H9 (cell line): ENCODE results near the gene YPEL5. TPM values are rescaled to one million over a fixed set of nuclear protein-coding genes. Genes with fewer than 3 reads are reported as not detected.
A peak's percentile ranks its signal among the peaks of the same experiment; 100 is the strongest.

Experiments used
- DNase-seq: peaks from one replicate; pipeline ENCODE4 v3.0.0-alpha.2; 2017
- H2AFZ ChIP-seq: one replicate; pipeline ENCODE4 v1.6.1; 2013; ENCODE audit warnings: mild to moderate bottlenecking, low read length, control low read depth, moderate library complexity
- H2AK5ac ChIP-seq: 2 replicates; pipeline ENCODE4 v1.6.1; 2013; ENCODE audit warnings: low read length, control low read depth, mixed read lengths; ENCODE audit not compliant: insufficient read length
- H2BK120ac ChIP-seq: one replicate; pipeline ENCODE4 v1.6.1; 2013; ENCODE audit warnings: low read depth, mild to moderate bottlenecking, low read length, control low read depth, inconsistent platforms; ENCODE audit not compliant: poor library complexity, severe bottlenecking
- H2BK12ac ChIP-seq: 2 replicates; pipeline ENCODE4 v1.6.1; 2013; ENCODE audit warnings: low read length, control low read depth, mixed read lengths, low read depth; ENCODE audit not compliant: insufficient read length
- H2BK15ac ChIP-seq: 2 replicates; pipeline ENCODE4 v1.6.1; 2013; ENCODE audit warnings: low read depth, low read length, control low read depth
- H2BK20ac ChIP-seq: one replicate; pipeline ENCODE4 v1.6.1; 2013; ENCODE audit warnings: low read depth, mild to moderate bottlenecking, low read length, control low read depth, inconsistent platforms; ENCODE audit not compliant: poor library complexity, severe bottlenecking
- H2BK5ac ChIP-seq: 2 replicates; pipeline ENCODE4 v1.6.1; 2013; ENCODE audit warnings: low read length, control low read depth, mixed read lengths; ENCODE audit not compliant: insufficient read length
- H3K14ac ChIP-seq: 2 replicates; pipeline ENCODE4 v1.6.1; 2013; ENCODE audit warnings: low read length, control low read depth; ENCODE audit not compliant: insufficient read depth
- H3K18ac ChIP-seq: 2 replicates; pipeline ENCODE4 v1.6.1; 2013; ENCODE audit warnings: low read depth, mild to moderate bottlenecking, mixed read lengths, low read length, control low read depth; ENCODE audit not compliant: insufficient read length
- H3K23ac ChIP-seq: 2 replicates; pipeline ENCODE4 v1.6.1; 2013; ENCODE audit warnings: low read length, control low read depth, mixed read lengths, low read depth; ENCODE audit not compliant: insufficient read length
- H3K23me2 ChIP-seq: 2 replicates; pipeline ENCODE4 v1.6.1; 2013; ENCODE audit warnings: low read depth, mild to moderate bottlenecking, mixed read lengths, low read length, control low read depth; ENCODE audit not compliant: insufficient read length, poor library complexity, severe bottlenecking
- H3K27ac ChIP-seq: 2 replicates; pipeline ENCODE4 v1.5.1; 2013; ENCODE audit warnings: low read length, control low read depth, mixed read lengths, low read depth; ENCODE audit not compliant: insufficient read length
- H3K27me3 ChIP-seq: 2 replicates; pipeline ENCODE4 v1.6.1; 2013; ENCODE audit warnings: low read length, control low read depth, inconsistent platforms; ENCODE audit not compliant: insufficient read depth
- H3K4ac ChIP-seq: 2 replicates; pipeline ENCODE4 v1.6.1; 2013; ENCODE audit warnings: low read depth, mild to moderate bottlenecking, control low read depth, inconsistent platforms, low read length, moderate library complexity
- H3K4me1 ChIP-seq: 2 replicates; pipeline ENCODE4 v1.6.1; 2013; ENCODE audit warnings: low read length, control low read depth, inconsistent platforms; ENCODE audit not compliant: insufficient read depth
- H3K4me2 ChIP-seq: 2 replicates; pipeline ENCODE4 v1.6.1; 2013; ENCODE audit warnings: low read length, control low read depth, mixed read lengths; ENCODE audit not compliant: insufficient read length, insufficient read depth
- H3K56ac ChIP-seq: 2 replicates; pipeline ENCODE4 v1.6.1; 2013; ENCODE audit warnings: low read depth, mild to moderate bottlenecking, mixed read lengths, low read length, control low read depth; ENCODE audit not compliant: insufficient read length
- H3K79me1 ChIP-seq: 2 replicates; pipeline ENCODE4 v1.6.1; 2013; ENCODE audit warnings: low read depth, mild to moderate bottlenecking, moderate library complexity, low read length, control low read depth, inconsistent platforms; ENCODE audit not compliant: insufficient read depth, poor library complexity, severe bottlenecking
- H3K79me2 ChIP-seq: 2 replicates; pipeline ENCODE4 v1.6.1; 2013; ENCODE audit warnings: low read length, control low read depth, inconsistent platforms; ENCODE audit not compliant: insufficient read depth
- H3K9ac ChIP-seq: 2 replicates; pipeline ENCODE4 v1.6.1; 2013; ENCODE audit warnings: low read length, control low read depth, mixed read lengths; ENCODE audit not compliant: insufficient read length; ENCODE audit errors: extremely low read depth
- H3K9me3 ChIP-seq: one replicate; pipeline ENCODE4 v1.6.1; 2013; ENCODE audit warnings: low read depth, low read length, inconsistent platforms; ENCODE audit not compliant: control insufficient read depth
- H3T11ph ChIP-seq: one replicate; pipeline ENCODE4 v1.6.1; 2013; ENCODE audit warnings: mild to moderate bottlenecking, low read length, control low read depth, inconsistent platforms
- H4K20me1 ChIP-seq: one replicate; pipeline ENCODE4 v1.6.1; 2013; ENCODE audit not compliant: control insufficient read depth, insufficient read length, insufficient read depth
- H4K5ac ChIP-seq: 2 replicates; pipeline ENCODE4 v1.6.1; 2013; ENCODE audit warnings: low read depth, mild to moderate bottlenecking, mixed read lengths, low read length, control low read depth; ENCODE audit not compliant: insufficient read length
- H4K8ac ChIP-seq: replicated peaks from 2 replicates; pipeline ENCODE4 v1.6.1; 2013; ENCODE audit warnings: low read length, control low read depth, mixed read lengths, low read depth; ENCODE audit not compliant: insufficient read length
- H4K91ac ChIP-seq: 2 replicates; pipeline ENCODE4 v1.6.1; 2013; ENCODE audit warnings: low read depth, mild to moderate bottlenecking, moderate library complexity, mixed read lengths, low read length, control low read depth; ENCODE audit not compliant: insufficient read length
- H3K27ac Mint-ChIP-seq, 3 experiments: 2 replicates in 2 of 3; 3 replicates in 1 of 3; pipeline ENCODE4 v1.8.0; 2020 to 2021; ENCODE audit warnings: mixed read lengths in 3 of 3, mild to moderate bottlenecking in 1 of 3, moderate library complexity in 1 of 3
- H3K27me3 Mint-ChIP-seq: 2 replicates; pipeline ENCODE4 v1.8.0; 2021; ENCODE audit warnings: low read depth, mild to moderate bottlenecking, moderate library complexity, mixed read lengths
- H3K36me3 Mint-ChIP-seq, 3 experiments: 2 replicates in 2 of 3; 3 replicates in 1 of 3; pipeline ENCODE4 v1.8.0; 2020 to 2021; ENCODE audit warnings: low read depth in 3 of 3, mixed read lengths in 3 of 3; ENCODE audit not compliant: insufficient read depth in 1 of 3
- H3K4me1 Mint-ChIP-seq, 2 experiments: 2 replicates each; pipeline ENCODE4 v1.8.0; 2020; ENCODE audit warnings: mixed read lengths in 2 of 2
- H3K4me3 Mint-ChIP-seq, 2 experiments: 2 replicates in 1 of 2; 3 replicates in 1 of 2; pipeline ENCODE4 v1.8.0; 2020 to 2021; ENCODE audit warnings: mild to moderate bottlenecking in 2 of 2, mixed read lengths in 2 of 2, moderate library complexity in 1 of 2
- H3K9me3 Mint-ChIP-seq, 2 experiments: 2 replicates in 1 of 2; 3 replicates in 1 of 2; pipeline ENCODE4 v1.8.0; 2020; ENCODE audit warnings: mild to moderate bottlenecking in 2 of 2, mixed read lengths in 2 of 2, moderate library complexity in 1 of 2
- WGBS: extraction: QIAGEN DNeasy Blood & Tissue Kit; methylation state at CpG from one replicate; pipeline ENCODE4 v1.1.7; 2013; ENCODE audit warnings: missing lambda C conversion rate, low lambda C conversion rate, mixed read lengths; ENCODE audit not compliant: insufficient read length; ENCODE audit errors: extremely low coverage; 5-methylcytosine and 5-hydroxymethylcytosine counted together
- total RNA-seq: library from RNA; stranded (reverse); gene quantifications from 2 replicates; pipeline ENCODE4 v1.2.1, GENCODE V29; 2021
- TF ChIP-seq, protein P1 (sequence below): fragments of 200-600 bp; sonication (generic); conservative IDR thresholded peaks from 3 replicates; pipeline ENCODE4 v1.8.0; 2021; ENCODE audit warnings: antibody characterized with exemption, mild to moderate bottlenecking

Gene YPEL5
- total RNA-seq, 1 experiment from 2014 or later = 28.5 TPM

DNA sequence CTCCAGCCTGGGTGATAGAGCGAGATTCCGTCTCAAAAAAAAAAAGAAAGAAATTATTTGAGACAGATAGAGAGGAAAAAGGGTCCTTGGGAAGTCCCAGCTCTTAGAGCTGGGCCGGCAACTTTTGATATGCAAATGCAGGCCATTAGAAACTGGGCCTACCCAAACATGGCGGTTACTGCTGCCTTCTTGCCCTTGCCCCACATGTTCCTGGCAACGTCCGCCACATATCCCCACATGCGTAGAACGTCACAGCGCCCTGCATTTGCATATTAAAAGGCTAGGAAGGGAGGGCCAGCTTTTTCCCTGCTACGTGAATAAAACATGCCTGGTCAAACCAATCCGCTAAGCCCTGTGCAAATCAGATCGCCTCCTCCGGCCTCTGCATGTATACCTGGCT, 43.8 kb downstream of the YPEL5 start:
- H2BK5ac ChIP-seq = no peak overlapping the region
- H3K9ac ChIP-seq = no peak overlapping the region
- no peaks in the 10 kb centered on the region for H3K9me3 ChIP-seq
- no peak overlapping the region for H2AFZ ChIP-seq
- H4K5ac ChIP-seq = no peak overlapping the region
- TF ChIP-seq, protein P1, sequence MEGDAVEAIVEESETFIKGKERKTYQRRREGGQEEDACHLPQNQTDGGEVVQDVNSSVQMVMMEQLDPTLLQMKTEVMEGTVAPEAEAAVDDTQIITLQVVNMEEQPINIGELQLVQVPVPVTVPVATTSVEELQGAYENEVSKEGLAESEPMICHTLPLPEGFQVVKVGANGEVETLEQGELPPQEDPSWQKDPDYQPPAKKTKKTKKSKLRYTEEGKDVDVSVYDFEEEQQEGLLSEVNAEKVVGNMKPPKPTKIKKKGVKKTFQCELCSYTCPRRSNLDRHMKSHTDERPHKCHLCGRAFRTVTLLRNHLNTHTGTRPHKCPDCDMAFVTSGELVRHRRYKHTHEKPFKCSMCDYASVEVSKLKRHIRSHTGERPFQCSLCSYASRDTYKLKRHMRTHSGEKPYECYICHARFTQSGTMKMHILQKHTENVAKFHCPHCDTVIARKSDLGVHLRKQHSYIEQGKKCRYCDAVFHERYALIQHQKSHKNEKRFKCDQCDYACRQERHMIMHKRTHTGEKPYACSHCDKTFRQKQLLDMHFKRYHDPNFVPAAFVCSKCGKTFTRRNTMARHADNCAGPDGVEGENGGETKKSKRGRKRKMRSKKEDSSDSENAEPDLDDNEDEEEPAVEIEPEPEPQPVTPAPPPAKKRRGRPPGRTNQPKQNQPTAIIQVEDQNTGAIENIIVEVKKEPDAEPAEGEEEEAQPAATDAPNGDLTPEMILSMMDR = no peak
- peaks cover 5 to 6% of the 10 kb centered on the region in 2 experiments; a peak in 3 of 5 replicates for H3K9me3 Mint-ChIP-seq
- no peaks in the 10 kb centered on the region; the same call in 1 of the 2 replicates for H3K4me1 ChIP-seq
- peaks cover 23 to 24% of the 10 kb centered on the region in 2 experiments for H3K4me1 Mint-ChIP-seq
- no peaks in the 10 kb centered on the region for H3K79me2 ChIP-seq
- no peak overlapping the region for H2BK20ac ChIP-seq
- H3K14ac ChIP-seq = no peak overlapping the region
- peak; percentile 45 for DNase-seq
- no peak overlapping the region for H3K4me3 Mint-ChIP-seq
- no peak overlapping the region for H3K4me2 ChIP-seq
- no peak overlapping the region for H2BK120ac ChIP-seq
- no CpG with 5 or more reads among the region's 13 CpGs for WGBS
- no peaks in the 10 kb centered on the region for H3K27me3 ChIP-seq
- H3K27ac ChIP-seq = no peak overlapping the region
- no peaks in the 10 kb centered on the region for H3K79me1 ChIP-seq
- no peak overlapping the region for H3K18ac ChIP-seq
- H4K91ac ChIP-seq = no peak overlapping the region
- H3K23ac ChIP-seq = no peak overlapping the region
- no peaks in the 10 kb centered on the region for H4K20me1 ChIP-seq
- no peak overlapping the region for H2BK15ac ChIP-seq
- no peak overlapping the region for H3T11ph ChIP-seq
- no peak overlapping the region for H2AK5ac ChIP-seq
- no peaks in the 10 kb centered on the region; the same call in 1 of the 2 replicates for H3K27me3 Mint-ChIP-seq
- H2BK12ac ChIP-seq = no peak overlapping the region
- no peak overlapping the region for H3K4ac ChIP-seq
- H3K27ac Mint-ChIP-seq = no peak overlapping the region; a peak in 1 of 7 replicates
- H3K56ac ChIP-seq = no peak overlapping the region
- no peak overlapping the region for H4K8ac ChIP-seq
- peaks cover 0 to 11% (median 4%) of the 10 kb centered on the region in 3 experiments; a peak in 3 of 7 replicates for H3K36me3 Mint-ChIP-seq
- H3K23me2 ChIP-seq = no peaks in the 10 kb centered on the region
